ENCODE results near the gene IL10RB.
A peak's percentile ranks its signal among the peaks of the same experiment; 100 is the strongest.
"Not testable (repeated sequence)": the region's sequence is repeated elsewhere in the genome, so short reads cannot be mapped to it uniquely, and the experiment has no call there.

The IL10RB gene

GRCh38 chr21:33266050-33266788, at the start of gene IL10RB:
IL10RB (plus strand) TSS chr21:33266367; CDS start chr21:33266466, 99 bp downstream.
- peak; percentile 62 for DNase-seq

GRCh38 chr21:33217138-33217520, 49.0 kb upstream of the IL10RB start:
- DNase-seq = no peak

GRCh38 chr21:33219300-33219699, 46.9 kb upstream of the IL10RB start:
- DNase-seq = no peak

- DNase-seq = no peak
Measured at GRCh38 chr21:33219954-33220353, 46.2 kb upstream of the IL10RB start.

- DNase-seq = not testable (repeated sequence)
Measured at GRCh38 chr21:33225376-33225775, 40.8 kb upstream of the IL10RB start.

GRCh38 chr21:33228455-33228854, 37.7 kb upstream of the IL10RB start:
- DNase-seq = no peak

- no peak for DNase-seq
Measured at GRCh38 chr21:33229099-33229783, 36.9 kb upstream of the IL10RB start.

- peak; percentile 61 for DNase-seq
Measured at GRCh38 chr21:33229784-33230544, 36.2 kb upstream of the IL10RB start, which contains the start of gene IFNAR2. IFNAR2 (plus strand) TSS chr21:33229938; CDS start chr21:33241923, 11,985 bp downstream.

- DNase-seq = no peak
Measured at GRCh38 chr21:33230545-33231324, 35.4 kb upstream of the IL10RB start.

GRCh38 chr21:33231526-33231925, 34.6 kb upstream of the IL10RB start:
- peak; percentile 77 for DNase-seq

- no peak for DNase-seq
Measured at GRCh38 chr21:33232291-33233034, 33.7 kb upstream of the IL10RB start.

GRCh38 chr21:33234635-33235520, 31.3 kb upstream of the IL10RB start:
- DNase-seq = peak; percentile 34

GRCh38 chr21:33236013-33236686, 30.0 kb upstream of the IL10RB start:
- DNase-seq = no peak

GRCh38 chr21:33236766-33237165, 29.4 kb upstream of the IL10RB start:
- no peak for DNase-seq

GRCh38 chr21:33237486-33237885, 28.7 kb upstream of the IL10RB start:
- DNase-seq = no peak

- DNase-seq = no peak
Measured at GRCh38 chr21:33238146-33238545, 28.0 kb upstream of the IL10RB start.

GRCh38 chr21:33238565-33239255, 27.5 kb upstream of the IL10RB start:
- no peak for DNase-seq

- DNase-seq = not testable (repeated sequence)
Measured at GRCh38 chr21:33239559-33240127, 26.5 kb upstream of the IL10RB start.

GRCh38 chr21:33240404-33240803, 25.8 kb upstream of the IL10RB start:
- no peak for DNase-seq
